ENCODE measurements around the gene KCTD19.

Gene KCTD19

GRCh38 chr16:67305216-67306071 lies 21.1 kb downstream of the KCTD19 start:
- no peak for DNase-seq (ENCODE audit: low spot score)
- no peak for TF ChIP-seq CTCF (IDR thresholded peaks at IDR 0.05; ENCODE audit: borderline replicate concordance, control extremely low read depth, extremely low read depth, insufficient read depth, missing control alignments)
- in situ Hi-C loops (cut with MboI; ENCODE audit: low sequenced_read_pairs, unreplicated experiment), result no loop called here

GRCh38 chr16:67304020-67304419 lies 22.5 kb downstream of the KCTD19 start:
- TF ChIP-seq CTCF (IDR thresholded peaks at IDR 0.05; ENCODE audit: borderline replicate concordance, control extremely low read depth, extremely low read depth, insufficient read depth, missing control alignments), result no peak
- DNase-seq (ENCODE audit: low spot score), result no peak
- in situ Hi-C loops (cut with MboI; ENCODE audit: low sequenced_read_pairs, unreplicated experiment), result no loop called here

GRCh38 chr16:67302970-67303369 lies 23.6 kb downstream of the KCTD19 start:
- DNase-seq (ENCODE audit: low spot score), result peak; percentile 24
- in situ Hi-C loops (cut with MboI; ENCODE audit: low sequenced_read_pairs, unreplicated experiment), result no loop called here
- no peak for TF ChIP-seq CTCF (IDR thresholded peaks at IDR 0.05; ENCODE audit: borderline replicate concordance, control extremely low read depth, extremely low read depth, insufficient read depth, missing control alignments)

GRCh38 chr16:67302076-67302475 lies 24.5 kb downstream of the KCTD19 start:
- in situ Hi-C loops (cut with MboI; ENCODE audit: low sequenced_read_pairs, unreplicated experiment), result no loop called here
- DNase-seq (ENCODE audit: low spot score), result peak; percentile 21
- no peak for TF ChIP-seq CTCF (IDR thresholded peaks at IDR 0.05; ENCODE audit: borderline replicate concordance, control extremely low read depth, extremely low read depth, insufficient read depth, missing control alignments)

GRCh38 chr16:67301080-67301782 lies 25.3 kb downstream of the KCTD19 start:
- in situ Hi-C loops (cut with MboI; ENCODE audit: low sequenced_read_pairs, unreplicated experiment), result no loop called here
- no peak for TF ChIP-seq CTCF (IDR thresholded peaks at IDR 0.05; ENCODE audit: borderline replicate concordance, control extremely low read depth, extremely low read depth, insufficient read depth, missing control alignments)

GRCh38 chr16:67299269-67299668 lies 27.3 kb downstream of the KCTD19 start:
- in situ Hi-C loops (cut with MboI; ENCODE audit: low sequenced_read_pairs, unreplicated experiment), result no loop called here
- DNase-seq (ENCODE audit: low spot score), result peak; percentile 13
- no peak for TF ChIP-seq CTCF (IDR thresholded peaks at IDR 0.05; ENCODE audit: borderline replicate concordance, control extremely low read depth, extremely low read depth, insufficient read depth, missing control alignments)

More at GRCh38 chr16:67301080-67301782, 25.3 kb downstream of the KCTD19 start:
- DNase-seq (ENCODE audit: low spot score), result peak; percentile 22

All from GM13976 (cell line).